Eye (tissue), 1 donor: ENCODE data around the gene SULT4A1.

Experiments
- DNase-seq: peaks from one replicate; pipeline ENCODE4 v3.0.0-alpha.2; 2015

SULT4A1 gene

DNA sequence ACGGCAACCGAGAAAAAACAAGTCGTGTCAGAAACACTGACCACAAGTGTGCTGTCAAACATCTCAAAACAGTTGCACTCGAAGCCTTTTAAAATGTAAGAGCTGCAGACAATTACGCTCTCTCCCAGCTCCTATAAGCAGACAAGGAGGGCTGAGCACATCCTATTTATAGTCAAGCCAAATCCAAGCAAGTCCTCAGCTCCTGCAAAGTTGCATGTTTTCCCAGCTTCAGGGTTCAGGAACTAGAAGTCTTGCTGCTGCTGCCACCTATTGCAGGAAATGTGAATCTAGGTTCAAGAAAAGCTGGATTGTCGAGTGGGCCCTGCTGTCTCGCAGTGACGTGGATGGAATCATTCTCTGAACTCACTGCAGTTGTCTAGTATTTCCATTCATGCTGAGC, 65.7 kb downstream of the SULT4A1 start:
- peak; percentile 75 for DNase-seq

DNA sequence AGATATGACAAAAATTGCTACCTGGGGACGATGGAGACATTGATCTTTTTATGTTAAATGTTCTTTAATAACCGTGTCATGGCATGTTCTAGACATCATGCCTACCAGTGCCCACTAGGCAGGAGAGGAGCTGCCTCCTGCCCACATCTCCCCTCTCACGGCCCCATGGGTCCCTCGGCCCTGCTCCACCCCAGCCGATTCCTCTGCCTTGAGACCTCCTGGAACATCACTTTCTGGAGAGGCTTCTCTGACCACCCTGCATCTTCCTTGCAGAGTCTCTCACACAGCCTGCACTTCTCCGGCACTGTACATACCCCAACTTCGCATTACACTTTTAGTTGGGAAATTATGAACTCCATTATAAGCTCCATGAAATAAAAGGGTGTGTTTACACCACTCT, 67.0 kb downstream of the SULT4A1 start:
- DNase-seq, result no peak

DNA sequence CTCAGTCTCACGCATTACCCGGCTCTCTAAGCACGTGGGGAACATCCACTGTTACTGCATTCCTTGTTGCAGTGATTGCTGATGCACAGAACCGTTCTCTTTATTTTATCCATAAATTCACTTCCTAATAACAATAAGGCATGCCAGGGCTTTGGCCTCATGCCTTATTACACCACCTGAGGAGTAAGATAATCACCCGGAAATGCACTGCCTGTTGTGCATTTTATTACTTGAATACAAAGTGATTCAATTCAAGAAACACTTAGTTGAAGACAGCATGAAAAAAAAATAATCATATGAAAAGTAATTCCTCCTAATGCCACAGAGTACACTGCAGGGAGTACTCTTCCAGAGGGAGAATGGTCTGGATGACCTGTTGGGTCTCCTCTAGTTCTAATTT, 69.4 kb downstream of the SULT4A1 start:
- DNase-seq, result no peak

DNA sequence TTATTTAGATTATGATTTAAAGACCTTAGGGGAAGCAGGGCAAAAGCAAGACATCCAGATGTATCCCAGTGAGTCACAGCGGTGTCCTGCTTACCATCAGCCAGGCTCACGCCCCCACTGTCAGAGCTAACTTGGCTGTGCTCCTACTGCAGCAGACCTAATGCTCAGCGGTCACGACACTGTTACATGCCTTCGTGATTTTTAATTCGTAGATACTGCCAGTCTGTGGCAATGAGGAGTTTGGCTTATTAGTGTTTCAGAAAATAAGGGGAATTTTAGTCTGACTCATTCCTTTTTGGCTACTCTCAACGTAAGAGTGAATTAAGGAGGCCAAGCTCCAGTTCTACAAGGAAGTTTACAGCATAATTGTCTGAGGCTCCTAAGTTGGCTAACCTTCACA, 72.9 kb downstream of the SULT4A1 start:
- DNase-seq, result no peak

DNA sequence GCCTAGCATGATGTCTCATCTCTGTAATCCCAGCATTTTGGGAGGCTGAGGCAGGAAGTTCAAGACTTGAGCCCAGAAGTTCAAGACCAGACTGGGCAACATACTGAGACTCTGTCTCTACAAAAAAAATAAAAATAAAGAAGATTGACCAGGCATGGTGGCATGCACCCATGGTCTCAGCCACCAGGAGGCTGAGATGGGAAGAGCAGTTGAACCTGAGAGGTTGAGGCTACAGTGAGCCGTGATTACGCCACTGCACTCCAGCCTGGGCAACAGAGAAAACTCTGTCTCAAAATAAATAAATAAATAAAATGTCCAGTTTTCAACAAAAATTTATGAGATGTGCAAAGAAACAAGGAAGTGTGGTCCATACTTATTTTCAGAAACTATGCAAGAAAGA, 78.5 kb downstream of the SULT4A1 start:
- DNase-seq, result no peak

DNA sequence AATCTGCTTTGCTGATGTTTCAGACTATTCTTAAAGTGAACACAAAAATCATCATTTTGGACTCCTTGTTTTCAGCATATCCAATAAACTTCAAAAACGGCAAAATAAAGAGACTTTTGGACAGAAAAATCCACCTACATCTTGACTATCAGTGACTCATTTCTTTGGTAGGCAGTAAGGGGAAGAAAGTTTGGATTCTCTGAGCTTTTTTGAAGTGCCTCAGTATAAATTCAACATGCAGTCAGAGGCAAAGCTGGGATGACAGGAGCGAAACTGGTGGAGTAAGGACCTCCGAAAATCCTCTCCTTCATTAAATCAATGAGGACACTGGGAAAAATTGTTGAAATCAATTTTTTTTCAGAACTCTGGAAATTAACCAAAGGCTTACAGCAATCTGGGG, 79.9 kb downstream of the SULT4A1 start:
- no peak for DNase-seq

DNA sequence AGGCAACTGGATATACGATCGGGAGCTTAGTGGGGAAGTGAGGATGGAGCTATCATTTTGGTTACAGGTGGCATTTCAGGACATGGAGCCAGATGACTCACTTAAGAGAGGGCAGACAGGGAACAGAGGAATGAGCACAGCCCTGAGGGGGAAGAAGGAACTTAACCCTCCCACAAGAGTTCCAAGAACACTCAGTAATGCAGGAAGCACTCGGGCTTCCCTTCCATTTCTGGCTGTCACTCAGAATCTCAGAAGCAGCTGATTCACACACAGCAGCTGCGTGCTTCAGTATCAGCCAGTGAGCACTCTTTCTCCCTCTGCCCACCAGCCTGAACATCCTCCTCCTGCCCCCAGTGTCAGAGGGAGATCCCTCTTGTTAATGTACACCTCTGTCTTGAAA, 85.0 kb downstream of the SULT4A1 start:
- peak; percentile 61 for DNase-seq

DNA sequence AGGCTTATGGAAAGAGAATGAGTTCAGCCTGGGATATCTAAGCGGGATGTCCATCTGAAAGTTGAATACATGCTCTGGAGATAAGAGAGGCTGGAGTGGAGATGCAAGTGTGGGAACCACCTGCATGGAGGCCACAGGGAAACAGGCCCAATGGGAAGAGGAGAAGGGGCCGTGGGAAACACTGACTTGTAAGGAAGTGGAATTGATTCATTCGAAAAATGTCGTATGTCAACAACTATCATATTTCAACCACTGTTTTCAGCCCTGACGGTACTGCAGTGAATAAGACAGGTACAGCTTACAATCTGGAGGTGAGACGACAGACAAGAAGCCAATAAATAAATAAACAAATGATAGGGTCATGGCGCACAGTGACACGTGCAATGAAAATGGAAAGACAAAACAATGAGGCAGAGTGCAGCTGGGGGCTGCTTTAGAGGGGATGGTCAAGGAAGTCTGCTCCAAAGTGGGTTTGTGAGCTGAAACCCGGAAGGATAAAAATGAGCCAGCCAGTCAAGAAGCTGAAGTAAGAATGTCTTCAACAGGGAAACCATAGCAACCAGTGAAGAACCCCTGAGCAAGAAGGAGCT, 86.1 kb downstream of the SULT4A1 start:
- DNase-seq, result no peak
